Glutamatergic neuron (in vitro differentiated cells): ENCODE data around the gene FRMD7. TPM values are rescaled to one million over a fixed set of nuclear protein-coding genes. Genes with fewer than 3 reads are reported as not detected.

Experiments
- DNase-seq: peaks from one replicate; pipeline ENCODE4 v3.0.0; 2022
- H3K27ac Mint-ChIP-seq: one replicate; pipeline ENCODE4 v1.8.0; 2020; ENCODE audit warnings: mild to moderate bottlenecking, mixed read lengths, inconsistent platforms; ENCODE audit not compliant: unreplicated experiment
- H3K27me3 Mint-ChIP-seq: one replicate; pipeline ENCODE4 v1.8.0; 2020; ENCODE audit warnings: mild to moderate bottlenecking, moderate library complexity, mixed read lengths, inconsistent platforms; ENCODE audit not compliant: unreplicated experiment
- H3K36me3 Mint-ChIP-seq: one replicate; pipeline ENCODE4 v1.8.0; 2020; ENCODE audit warnings: mild to moderate bottlenecking, mixed read lengths, inconsistent platforms; ENCODE audit not compliant: unreplicated experiment
- H3K4me1 Mint-ChIP-seq: one replicate; pipeline ENCODE4 v1.8.0; 2020; ENCODE audit warnings: mild to moderate bottlenecking, low read depth, mixed read lengths, inconsistent platforms; ENCODE audit not compliant: unreplicated experiment
- H3K4me3 Mint-ChIP-seq: one replicate; pipeline ENCODE4 v1.8.0; 2020; ENCODE audit warnings: mild to moderate bottlenecking, mixed read lengths, inconsistent platforms; ENCODE audit not compliant: unreplicated experiment
- H3K9me3 Mint-ChIP-seq: one replicate; pipeline ENCODE4 v1.8.0; 2020; ENCODE audit warnings: mild to moderate bottlenecking, moderate library complexity, mixed read lengths, inconsistent platforms; ENCODE audit not compliant: unreplicated experiment
- total RNA-seq: library from RNA; stranded (reverse); fragmentation: NEBNext Ultra II Directional; extraction: Animal tissue kit (Norgen Biotek cat#: 25700); gene quantifications from one replicate; pipeline ENCODE4 v1.2.1, GENCODE V29; 2021; ENCODE audit not compliant: unreplicated experiment
- TF ChIP-seq, protein P1 (sequence below): fragments of 200-600 bp; sonication (generic); IDR thresholded peaks from one replicate; pipeline ENCODE4 v1.5.0; 2021; ENCODE audit not compliant: partially characterized antibody, unreplicated experiment

FRMD7 gene
- total RNA-seq, 1 donor from 2014 or later: not detected

DNA sequence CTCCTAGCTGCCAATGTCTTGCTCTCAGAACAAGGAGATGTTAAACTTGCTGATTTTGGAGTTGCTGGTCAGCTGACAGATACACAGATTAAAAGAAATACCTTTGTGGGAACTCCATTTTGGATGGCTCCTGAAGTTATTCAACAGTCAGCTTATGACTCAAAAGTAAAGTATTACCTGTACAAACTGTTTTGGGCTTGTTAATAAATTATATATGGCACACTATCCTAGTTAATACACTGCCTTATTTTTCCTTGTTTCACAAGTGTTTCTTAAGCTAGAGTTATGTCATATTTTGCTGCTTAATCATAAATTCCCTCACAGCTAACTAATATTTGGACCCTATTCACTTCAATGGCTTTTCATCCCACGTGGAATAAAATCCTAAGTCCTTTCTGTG, 59.4 kb downstream of the FRMD7 start:
- no peak overlapping the region for H3K27ac Mint-ChIP-seq
- TF ChIP-seq, protein P1, sequence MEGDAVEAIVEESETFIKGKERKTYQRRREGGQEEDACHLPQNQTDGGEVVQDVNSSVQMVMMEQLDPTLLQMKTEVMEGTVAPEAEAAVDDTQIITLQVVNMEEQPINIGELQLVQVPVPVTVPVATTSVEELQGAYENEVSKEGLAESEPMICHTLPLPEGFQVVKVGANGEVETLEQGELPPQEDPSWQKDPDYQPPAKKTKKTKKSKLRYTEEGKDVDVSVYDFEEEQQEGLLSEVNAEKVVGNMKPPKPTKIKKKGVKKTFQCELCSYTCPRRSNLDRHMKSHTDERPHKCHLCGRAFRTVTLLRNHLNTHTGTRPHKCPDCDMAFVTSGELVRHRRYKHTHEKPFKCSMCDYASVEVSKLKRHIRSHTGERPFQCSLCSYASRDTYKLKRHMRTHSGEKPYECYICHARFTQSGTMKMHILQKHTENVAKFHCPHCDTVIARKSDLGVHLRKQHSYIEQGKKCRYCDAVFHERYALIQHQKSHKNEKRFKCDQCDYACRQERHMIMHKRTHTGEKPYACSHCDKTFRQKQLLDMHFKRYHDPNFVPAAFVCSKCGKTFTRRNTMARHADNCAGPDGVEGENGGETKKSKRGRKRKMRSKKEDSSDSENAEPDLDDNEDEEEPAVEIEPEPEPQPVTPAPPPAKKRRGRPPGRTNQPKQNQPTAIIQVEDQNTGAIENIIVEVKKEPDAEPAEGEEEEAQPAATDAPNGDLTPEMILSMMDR: no peak
- H3K9me3 Mint-ChIP-seq: no peaks in the 10 kb centered on the region
- H3K36me3 Mint-ChIP-seq: no peaks in the 10 kb centered on the region
- H3K4me3 Mint-ChIP-seq: no peak overlapping the region
- DNase-seq: no peak
- no peaks in the 10 kb centered on the region for H3K27me3 Mint-ChIP-seq
- no peaks in the 10 kb centered on the region for H3K4me1 Mint-ChIP-seq

DNA sequence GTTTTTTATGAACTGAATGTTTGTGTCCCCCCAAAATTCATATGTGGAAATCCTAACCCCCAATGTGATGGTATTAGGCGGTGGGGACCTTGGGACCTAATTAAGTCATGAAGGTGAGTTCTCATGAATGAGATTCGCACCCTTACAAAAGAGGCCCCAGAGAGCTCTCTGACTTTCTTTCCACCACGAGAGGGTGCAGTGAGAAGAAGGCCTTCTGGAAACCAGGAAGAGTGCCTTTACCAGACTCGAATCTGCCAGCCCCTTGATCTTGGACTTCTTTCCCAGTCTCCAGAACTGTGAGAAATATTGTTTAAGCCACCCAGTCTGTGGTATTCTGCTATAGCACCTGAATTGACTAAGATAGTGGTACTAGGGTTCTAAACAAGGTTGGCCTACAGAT, 64.0 kb downstream of the FRMD7 start:
- Mint-ChIP-seq H3K27me3 (no peaks in the 10 kb centered on the region), H3K4me1 (no peaks in the 10 kb centered on the region), H3K4me3 (no peak overlapping the region), H3K27ac (no peak overlapping the region), H3K9me3 (no peaks in the 10 kb centered on the region), H3K36me3 (no peaks in the 10 kb centered on the region)
- DNase-seq: no peak
- TF ChIP-seq, protein P1: no peak

- DNase-seq: no peak
- H3K27me3 Mint-ChIP-seq: no peaks in the 10 kb centered on the region
- H3K36me3 Mint-ChIP-seq: no peaks in the 10 kb centered on the region
- no peak overlapping the region for H3K4me3 Mint-ChIP-seq
- no peaks in the 10 kb centered on the region for H3K4me1 Mint-ChIP-seq
- TF ChIP-seq, protein P1: no peak
- no peak overlapping the region for H3K27ac Mint-ChIP-seq
- H3K9me3 Mint-ChIP-seq: no peaks in the 10 kb centered on the region
These were observed 64.5 kb downstream of the FRMD7 start for GRCh38 chrX:132063334-132063733.

DNA sequence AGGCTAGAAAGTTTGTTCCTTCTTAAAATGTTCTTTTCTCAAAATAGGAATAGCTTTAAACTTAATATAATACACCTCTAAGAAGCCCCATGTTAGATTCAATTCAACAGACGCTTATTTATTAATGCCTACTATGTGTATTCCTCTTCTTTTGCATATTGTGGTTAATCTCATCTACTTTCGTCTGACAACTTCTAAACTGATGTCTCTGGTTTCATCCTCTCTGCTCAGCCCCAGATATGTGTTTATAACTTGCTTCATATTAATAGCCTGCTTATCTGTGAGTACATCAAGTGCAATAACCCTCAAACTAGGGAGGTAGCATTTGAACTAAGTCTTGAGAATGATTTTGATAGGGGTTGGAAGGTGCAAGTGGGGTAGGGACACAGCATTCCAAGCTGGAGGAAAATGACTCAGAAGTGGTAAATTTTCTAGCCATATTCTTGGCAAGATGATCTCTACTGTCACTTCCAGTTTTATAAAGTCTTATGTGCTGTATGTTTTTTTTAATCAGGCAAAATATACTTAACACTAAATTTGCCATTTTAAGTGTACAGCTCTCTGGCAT, 67.8 kb downstream of the FRMD7 start:
- H3K4me1 Mint-ChIP-seq: no peaks in the 10 kb centered on the region
- no peak overlapping the region for H3K4me3 Mint-ChIP-seq
- H3K27me3 Mint-ChIP-seq: no peaks in the 10 kb centered on the region
- no peak for DNase-seq
- TF ChIP-seq, protein P1: no peak
- no peaks in the 10 kb centered on the region for H3K36me3 Mint-ChIP-seq
- no peak overlapping the region for H3K27ac Mint-ChIP-seq
- no peaks in the 10 kb centered on the region for H3K9me3 Mint-ChIP-seq

- Mint-ChIP-seq H3K27ac (no peak overlapping the region), H3K9me3 (no peaks in the 10 kb centered on the region), H3K4me1 (no peaks in the 10 kb centered on the region), H3K4me3 (no peak overlapping the region), H3K36me3 (no peaks in the 10 kb centered on the region), H3K27me3 (no peaks in the 10 kb centered on the region)
- TF ChIP-seq, protein P1: no peak
- no peak for DNase-seq
These were observed 68.8 kb downstream of the FRMD7 start for GRCh38 chrX:132058975-132059374.
